HepG2 (cell line): ENCODE data around the gene ZPR1. TPM values are rescaled to one million over a fixed set of nuclear protein-coding genes. Genes with fewer than 3 reads are reported as not detected.

ENCODE experiments used
- EZH2 ChIP-seq: conservative IDR thresholded peaks from 2 replicates; pipeline ENCODE4 v1.6.1; 2012; ENCODE audit warnings: mild to moderate bottlenecking, low read depth, low read length, moderate library complexity
- FOSL1 ChIP-seq: sonication (generic); formaldehyde crosslinking; IDR thresholded peaks from 2 replicates; pipeline ENCODE4 v1.9.0; 2021; ENCODE audit warnings: missing genetic modification reagents, borderline replicate concordance
- GLMP ChIP-seq: sonication (generic); formaldehyde crosslinking; IDR thresholded peaks from 2 replicates; pipeline ENCODE4 v1.9.0; 2021; ENCODE audit warnings: missing genetic modification reagents, mild to moderate bottlenecking, borderline replicate concordance
- HIC2 ChIP-seq: sonication (generic); formaldehyde crosslinking; IDR thresholded peaks from 2 replicates; pipeline ENCODE4 v1.9.0; 2022; ENCODE audit warnings: low read depth, missing genetic modification reagents
- MEF2D ChIP-seq: sonication (generic); formaldehyde crosslinking; IDR thresholded peaks from 2 replicates; pipeline ENCODE4 v1.5.1; 2020; ENCODE audit warnings: mild to moderate bottlenecking, missing genetic modification reagents
- NFE2L1 ChIP-seq: sonication (generic); formaldehyde crosslinking; IDR thresholded peaks from 2 replicates; pipeline ENCODE4 v1.4.0; 2020; ENCODE audit warnings: missing genetic modification reagents, mild to moderate bottlenecking, borderline replicate concordance
- NR0B2 ChIP-seq: sonication (generic); formaldehyde crosslinking; IDR thresholded peaks from 2 replicates; pipeline ENCODE4 v1.4.0; 2020; ENCODE audit warnings: mild to moderate bottlenecking, missing genetic modification reagents
- RXRB ChIP-seq: IDR thresholded peaks from 2 replicates; pipeline ENCODE4 v1.6.1; 2016; ENCODE audit warnings: borderline replicate concordance, missing genetic modification reagents, missing compliant biosample characterization
- SKIL ChIP-seq: sonication (generic); formaldehyde crosslinking; IDR thresholded peaks from 2 replicates; pipeline ENCODE4 v1.8.0; 2022; ENCODE audit warnings: missing genetic modification reagents, mild to moderate bottlenecking, moderate library complexity, borderline replicate concordance
- TAF1 ChIP-seq: sonication (generic); formaldehyde crosslinking; IDR thresholded peaks from 2 replicates; pipeline ENCODE4 v1.4.0; 2020; ENCODE audit warnings: missing genetic modification reagents
- TOE1 ChIP-seq: sonication (generic); formaldehyde crosslinking; IDR thresholded peaks from 2 replicates; pipeline ENCODE4 v1.4.0; 2020; ENCODE audit warnings: mild to moderate bottlenecking, missing genetic modification reagents
- TRAFD1 ChIP-seq: sonication (generic); formaldehyde crosslinking; IDR thresholded peaks from 2 replicates; pipeline ENCODE4 v1.5.1; 2020; ENCODE audit warnings: missing genetic modification reagents, mild to moderate bottlenecking, borderline replicate concordance
- ZBTB38 ChIP-seq: sonication (generic); formaldehyde crosslinking; IDR thresholded peaks from 2 replicates; pipeline ENCODE4 v1.5.1; 2020; ENCODE audit warnings: mild to moderate bottlenecking, missing genetic modification reagents
- ZC3H13 ChIP-seq: sonication (generic); formaldehyde crosslinking; IDR thresholded peaks from 2 replicates; pipeline ENCODE4 v1.8.1; 2023; ENCODE audit warnings: mild to moderate bottlenecking, missing genetic modification reagents, moderate library complexity
- ZFP36 ChIP-seq: fragments of 150-350 bp; IDR thresholded peaks from 2 replicates; pipeline ENCODE4 v1.6.1; 2018; ENCODE audit warnings: borderline replicate concordance, low read length, low read depth; ENCODE audit not compliant: partially characterized antibody
- ZIK1 ChIP-seq: sonication (generic); formaldehyde crosslinking; IDR thresholded peaks from 2 replicates; pipeline ENCODE4 v1.5.0; 2020; ENCODE audit warnings: mild to moderate bottlenecking, low read depth, missing genetic modification reagents, borderline replicate concordance
- ZNF333 ChIP-seq: sonication (generic); formaldehyde crosslinking; IDR thresholded peaks from 2 replicates; pipeline ENCODE4 v1.4.0; 2020; ENCODE audit warnings: mild to moderate bottlenecking, missing genetic modification reagents, borderline replicate concordance
- ZNF850 ChIP-seq: sonication (generic); formaldehyde crosslinking; conservative IDR thresholded peaks from 2 replicates; pipeline ENCODE4 v1.9.0; 2021; ENCODE audit warnings: mild to moderate bottlenecking, missing genetic modification reagents
- ZSCAN5A ChIP-seq: sonication (generic); formaldehyde crosslinking; IDR thresholded peaks from 2 replicates; pipeline ENCODE4 v1.8.0; 2022; ENCODE audit warnings: mild to moderate bottlenecking, missing genetic modification reagents, borderline replicate concordance
- polyA plus RNA-seq, 8 experiments: library from polyadenylated mRNA; depleted of rRNA in 3 of 8; stranded (reverse) in 7 of 8; unstranded in 1 of 8; fragments of >200 nt; fragmentation: Illumina TruSeq in 4 of 8; extraction: Trizol in 4 of 8; gene quantifications; 2 replicates each; pipeline versions ENCODE4 v1.2.1 to v1.2.3, GENCODE V29; 2011 to 2016; ENCODE audit warnings: low read depth in 4 of 8, missing spikeins in 1 of 8, mixed read lengths in 1 of 8; ENCODE audit not compliant: insufficient read depth in 1 of 8
- total RNA-seq, 5 experiments: library from RNA; depleted of rRNA; stranded (reverse); fragments of >200 nt; fragmentation: Illumina TruSeq; extraction: Trizol; gene quantifications; 2 replicates each; pipeline ENCODE4 v1.2.3, GENCODE V29; 2016; ENCODE audit warnings: low read depth in 1 of 5

Gene ZPR1
- total and polyA plus RNA-seq, 2 of the 13 experiments (the other 11 are each of a cell fraction or from before 2014, with no cell fraction given) = 40.0 to 79.3 TPM

- no peak; the same call in none of the 2 replicates for TF ChIP-seq HIC2 (CRISPR knock-in tag)
- TF ChIP-seq ZFP36 = no peak
- TF ChIP-seq ZC3H13 (CRISPR knock-in tag) = 0 out of 2 replicates have a peak, but pooled peaks have one; percentile 30
- 0 out of 2 replicates have a peak, but pooled peaks have one; percentile 52 for TF ChIP-seq TOE1
- TF ChIP-seq MEF2D (CRISPR knock-in tag) = no peak
- peak; percentile 89 for TF ChIP-seq TAF1 (CRISPR knock-in tag)
- peak; percentile 95 for TF ChIP-seq ZBTB38
- no peak for TF ChIP-seq EZH2
- TF ChIP-seq RXRB (CRISPR knock-in tag) = peak; percentile 72
- TF ChIP-seq ZSCAN5A (CRISPR knock-in tag) = peak; percentile 92
- no peak; the same call in 1 of the 2 replicates for TF ChIP-seq ZNF333 (CRISPR knock-in tag)
- peak; percentile 47; the same call in 1 of the 2 replicates for TF ChIP-seq FOSL1 (CRISPR knock-in tag)
- TF ChIP-seq TRAFD1 (CRISPR knock-in tag) = no peak
- TF ChIP-seq ZNF850 (CRISPR knock-in tag) = 0 out of 2 replicates have a peak, but pooled peaks have one; percentile 63
- TF ChIP-seq SKIL = peak; percentile 54; the same call in 1 of the 2 replicates
- TF ChIP-seq NR0B2 (CRISPR knock-in tag) = peak; percentile 79
- no peak for TF ChIP-seq NFE2L1 (CRISPR knock-in tag)
- peak; percentile 72; the same call in 1 of the 2 replicates for TF ChIP-seq ZIK1 (CRISPR knock-in tag)
- TF ChIP-seq GLMP (CRISPR knock-in tag) = no peak
These were observed 15.2 kb downstream of the ZPR1 start, which contains the start of gene BUD13 (continued) for GRCh38 chr11:116772443-116773202.
